HCT116 (cell line): Measurements from ENCODE around the gene NTSR1. TPM values are rescaled to one million over a fixed set of nuclear protein-coding genes. Genes with fewer than 3 reads are reported as not detected.

Source experiments
- ATAC-seq: fragments of 200-7000 bp; cut with Tn5 transposase; 2 replicates; pipeline ENCODE4 v1.9.1; 2020; ENCODE audit warnings: mild to moderate bottlenecking, moderate library complexity
- BruUV-seq: library from RNA; stranded (reverse); fragments of 400-500 nt; replicated peaks from 2 replicates; lab custom pipeline; 2021; lab: Mats Ljungman, UMichigan
- CTCF ChIA-PET: fragments of 300-600 bp; sonication (Branson Sonifier 250); formaldehyde crosslinking; loops from one replicate; lab custom pipeline; 2021; ENCODE audit warnings: antibody characterized with exemption; lab: Charles Lee
- POLR2A ChIA-PET: fragments of 300-600, 350-600 bp; sonication (Branson Sonifier 250); formaldehyde crosslinking; loops from one replicate; lab custom pipeline; 2021; ENCODE audit warnings: antibody characterized with exemption; lab: Charles Lee
- RAD21 ChIA-PET, 2 experiments: fragments of 300-600 bp; sonication (Branson Sonifier 250); formaldehyde crosslinking; loops; one replicate each; lab custom pipeline; 2023; ENCODE audit warnings: low total read pairs in 2 of 2; ENCODE audit not compliant: uncharacterized antibody in 2 of 2, unreplicated experiment in 2 of 2, low non-redundant PET in 1 of 2; lab: Charles Lee
- DNase-seq: peaks from one replicate; pipeline ENCODE4 v3.0.0-alpha.2; 2010; ENCODE audit warnings: low read depth, low spot score
- H2AFZ ChIP-seq: fragments of 200-600 bp; shearing (Covaris generic), sonication (generic); 2 replicates; pipeline ENCODE4 v1.6.1; 2017; ENCODE audit warnings: low read depth, mixed run types, mixed read lengths, antibody characterized with exemption, low read length; ENCODE audit not compliant: poor library complexity, severe bottlenecking
- H3K27ac ChIP-seq: 2 replicates; pipeline ENCODE4 v1.5.1; 2012; ENCODE audit warnings: low read depth, low read length
- H3K27me3 ChIP-seq: fragments of 200-600 bp; sonication (generic); 2 replicates; pipeline ENCODE4 v1.6.1; 2016; ENCODE audit warnings: mixed run types, low read length, mixed read lengths; ENCODE audit not compliant: insufficient read depth
- H3K36me3 ChIP-seq, 2 experiments: fragments of 200-500 bp in 1 of 2; fragments of 200-600 bp in 1 of 2; sonication (Bioruptor generic) in 1 of 2; sonication (generic) in 1 of 2; 2 replicates each; pipeline versions ENCODE4 v1.5.1 to v1.6.1; 2014 to 2016; ENCODE audit warnings: low read length in 2 of 2, inconsistent platforms in 1 of 2, mixed read lengths in 1 of 2, mixed run types in 1 of 2; ENCODE audit not compliant: insufficient read depth in 2 of 2, control insufficient read depth in 1 of 2
- H3K4me1 ChIP-seq, 2 experiments: fragments of 200-600 bp in 1 of 2; sonication (generic) in 1 of 2; 2 replicates each; pipeline versions ENCODE4 v1.5.1 to v1.6.1; 2012 to 2017; ENCODE audit warnings: low read length in 2 of 2, inconsistent platforms in 1 of 2, mild to moderate bottlenecking in 1 of 2, mixed read lengths in 1 of 2, mixed run types in 1 of 2, moderate library complexity in 1 of 2; ENCODE audit not compliant: insufficient read depth in 2 of 2, control insufficient read depth in 1 of 2
- H3K4me2 ChIP-seq: fragments of 200-600 bp; sonication (generic); 2 replicates; pipeline ENCODE4 v1.6.1; 2017; ENCODE audit warnings: mixed run types, low read length, mixed read lengths
- H3K4me3 ChIP-seq, 2 experiments: fragments of 200-600 bp in 1 of 2; sonication (generic) in 1 of 2; replicated peaks in 1 of 2; 2 replicates each; pipeline ENCODE4 v1.5.1; 2011 to 2016; ENCODE audit warnings: low read length in 2 of 2, control low read depth in 1 of 2, low read depth in 1 of 2, mild to moderate bottlenecking in 1 of 2, mixed read lengths in 1 of 2, mixed run types in 1 of 2
- H3K79me2 ChIP-seq: fragments of 200-600 bp; sonication (generic); 2 replicates; pipeline ENCODE4 v1.6.1; 2017; ENCODE audit warnings: mild to moderate bottlenecking, mixed run types, low read length, moderate library complexity, mixed read lengths; ENCODE audit not compliant: insufficient read depth
- H3K9ac ChIP-seq: fragments of 200-600 bp; sonication (generic); 2 replicates; pipeline ENCODE4 v1.6.1; 2016; ENCODE audit warnings: low read length, mixed read lengths
- H3K9me2 ChIP-seq: fragments of 200-600 bp; sonication (generic), shearing (Covaris generic); 2 replicates; pipeline ENCODE4 v1.6.1; 2017; ENCODE audit warnings: mixed run types, mild to moderate bottlenecking, moderate library complexity; ENCODE audit not compliant: insufficient read depth
- H3K9me3 ChIP-seq, 2 experiments: fragments of 200-500 bp in 1 of 2; fragments of 200-600 bp in 1 of 2; sonication (Bioruptor generic) in 1 of 2; sonication (generic) in 1 of 2; 2 replicates each; pipeline ENCODE4 v1.6.1; 2014 to 2017; ENCODE audit warnings: low read length in 2 of 2, mixed read lengths in 2 of 2, inconsistent platforms in 1 of 2, low read depth in 1 of 2, mild to moderate bottlenecking in 1 of 2, mixed run types in 1 of 2, moderate library complexity in 1 of 2; ENCODE audit not compliant: control insufficient read depth in 1 of 2, insufficient read depth in 1 of 2
- H4K20me1 ChIP-seq: fragments of 200-600 bp; sonication (generic), shearing (Covaris generic); 2 replicates; pipeline ENCODE4 v1.6.1; 2017; ENCODE audit warnings: mixed run types, mild to moderate bottlenecking, moderate library complexity; ENCODE audit not compliant: insufficient read depth
- CBX3 ChIP-seq: IDR thresholded peaks from 2 replicates; pipeline ENCODE4 v1.6.1; 2012; ENCODE audit warnings: low read depth
- CEBPB ChIP-seq: IDR thresholded peaks from 2 replicates; pipeline ENCODE4 v1.6.1; 2012; ENCODE audit warnings: low read depth
- EGR1 ChIP-seq: IDR thresholded peaks from 2 replicates; pipeline ENCODE4 v1.6.1; 2012; ENCODE audit warnings: low read depth
- ELF1 ChIP-seq: IDR thresholded peaks from 2 replicates; pipeline ENCODE4 v1.6.1; 2012; ENCODE audit warnings: low read depth, borderline replicate concordance
- EZH2phosphoT487 ChIP-seq: fragments of 200-600 bp; IDR thresholded peaks from 2 replicates; pipeline ENCODE4 v1.6.1; 2018; ENCODE audit warnings: antibody characterized with exemption, borderline replicate concordance
- FOSL1 ChIP-seq: IDR thresholded peaks from 2 replicates; pipeline ENCODE4 v1.6.1; 2012; ENCODE audit warnings: low read depth
- JUND ChIP-seq: IDR thresholded peaks from 2 replicates; pipeline ENCODE4 v1.6.1; 2012
- POLR2A ChIP-seq: IDR thresholded peaks from 2 replicates; pipeline ENCODE4 v1.7.0; 2011; ENCODE audit warnings: borderline replicate concordance; ENCODE audit not compliant: insufficient read depth, insufficient read length; ENCODE audit errors: extremely low read depth
- RAD21 ChIP-seq: IDR thresholded peaks from 2 replicates; pipeline ENCODE4 v1.6.1; 2012; ENCODE audit warnings: low read depth, mild to moderate bottlenecking
- SRF ChIP-seq: IDR thresholded peaks from 2 replicates; pipeline ENCODE4 v1.6.1; 2012; ENCODE audit warnings: low read depth
- intact Hi-C: fragments of 100-400 bp; cut with micrococcal nuclease; formaldehyde crosslinking; loops from 2 replicates; pipeline ENCODE4 v1.10.0; 2022
- total RNA-seq: library from RNA; stranded (reverse); gene quantifications from one replicate; pipeline ENCODE4 v1.2.1, GENCODE V29; 2021; ENCODE audit not compliant: unreplicated experiment
- TF ChIP-seq, protein P1 (sequence below): IDR thresholded peaks from 2 replicates; pipeline ENCODE4 v1.6.1; 2011; ENCODE audit warnings: mild to moderate bottlenecking, low read length, moderate library complexity; ENCODE audit not compliant: insufficient replicate concordance; ENCODE audit errors: extremely low read depth
- TF ChIP-seq, protein P2 (sequence below): IDR thresholded peaks from 2 replicates; pipeline ENCODE4 v1.6.1; 2012; ENCODE audit warnings: low read depth

NTSR1 gene
- total RNA-seq, 1 experiment from 2014 or later: 187 TPM

DNA sequence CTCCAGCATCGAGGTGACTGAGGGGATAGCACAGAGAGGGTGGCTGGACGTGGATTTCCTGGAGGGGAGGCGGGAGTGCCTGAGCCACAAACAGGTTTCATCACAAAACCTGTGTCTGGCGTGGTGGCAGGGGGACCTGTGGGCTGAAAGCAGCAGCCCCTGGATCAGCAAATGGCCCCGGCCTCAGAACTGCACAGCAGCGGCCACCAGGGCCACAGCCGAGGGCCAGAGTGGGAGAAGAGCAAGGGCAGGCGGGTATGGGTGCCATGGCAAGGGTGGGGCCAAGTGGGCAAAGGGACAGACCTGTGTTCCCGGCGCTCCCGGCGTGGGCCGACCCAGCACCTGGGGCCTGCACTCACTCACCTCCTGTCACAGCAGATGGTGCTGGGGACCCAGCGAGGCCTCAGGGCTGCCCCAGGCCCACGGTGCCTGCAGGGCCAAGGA, 19.0 kb downstream of the NTSR1 start:
- Histone ChIP-seq H3K36me3 (peaks cover 19 to 84% of the 10 kb centered on the region in 2 experiments), H3K4me2 (no peak overlapping the region), H2AFZ (no peak overlapping the region), H3K9me2 (no peaks in the 10 kb centered on the region), H3K79me2 (peaks cover 100% of the 10 kb centered on the region), H3K27me3 (no peaks in the 10 kb centered on the region), H4K20me1 (peaks cover 21% of the 10 kb centered on the region; the same call in 1 of the 2 replicates), H3K4me3 (no peak overlapping the region), H3K9me3 (no peaks in the 10 kb centered on the region), H3K9ac (no peak overlapping the region), H3K4me1 (peaks cover 21 to 98% of the 10 kb centered on the region in 2 experiments), H3K27ac (peak overlapping the region; percentile 34; the same call in 1 of the 2 replicates)
- RAD21 ChIA-PET: no interaction called here
- intact Hi-C loops: no loop called here
- DNase-seq: no peak
- ATAC-seq: peak; percentile 9; the same call in 1 of the 2 replicates
- no peak for TF ChIP-seq JUND
- TF ChIP-seq, protein P1, sequence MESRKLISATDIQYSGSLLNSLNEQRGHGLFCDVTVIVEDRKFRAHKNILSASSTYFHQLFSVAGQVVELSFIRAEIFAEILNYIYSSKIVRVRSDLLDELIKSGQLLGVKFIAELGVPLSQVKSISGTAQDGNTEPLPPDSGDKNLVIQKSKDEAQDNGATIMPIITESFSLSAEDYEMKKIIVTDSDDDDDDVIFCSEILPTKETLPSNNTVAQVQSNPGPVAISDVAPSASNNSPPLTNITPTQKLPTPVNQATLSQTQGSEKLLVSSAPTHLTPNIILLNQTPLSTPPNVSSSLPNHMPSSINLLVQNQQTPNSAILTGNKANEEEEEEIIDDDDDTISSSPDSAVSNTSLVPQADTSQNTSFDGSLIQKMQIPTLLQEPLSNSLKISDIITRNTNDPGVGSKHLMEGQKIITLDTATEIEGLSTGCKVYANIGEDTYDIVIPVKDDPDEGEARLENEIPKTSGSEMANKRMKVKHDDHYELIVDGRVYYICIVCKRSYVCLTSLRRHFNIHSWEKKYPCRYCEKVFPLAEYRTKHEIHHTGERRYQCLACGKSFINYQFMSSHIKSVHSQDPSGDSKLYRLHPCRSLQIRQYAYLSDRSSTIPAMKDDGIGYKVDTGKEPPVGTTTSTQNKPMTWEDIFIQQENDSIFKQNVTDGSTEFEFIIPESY: no peak
- TF ChIP-seq EZH2phosphoT487: no peak
- TF ChIP-seq RAD21: no peak
- no peak for TF ChIP-seq CEBPB
- no peak for TF ChIP-seq ELF1
- TF ChIP-seq, protein P2, sequence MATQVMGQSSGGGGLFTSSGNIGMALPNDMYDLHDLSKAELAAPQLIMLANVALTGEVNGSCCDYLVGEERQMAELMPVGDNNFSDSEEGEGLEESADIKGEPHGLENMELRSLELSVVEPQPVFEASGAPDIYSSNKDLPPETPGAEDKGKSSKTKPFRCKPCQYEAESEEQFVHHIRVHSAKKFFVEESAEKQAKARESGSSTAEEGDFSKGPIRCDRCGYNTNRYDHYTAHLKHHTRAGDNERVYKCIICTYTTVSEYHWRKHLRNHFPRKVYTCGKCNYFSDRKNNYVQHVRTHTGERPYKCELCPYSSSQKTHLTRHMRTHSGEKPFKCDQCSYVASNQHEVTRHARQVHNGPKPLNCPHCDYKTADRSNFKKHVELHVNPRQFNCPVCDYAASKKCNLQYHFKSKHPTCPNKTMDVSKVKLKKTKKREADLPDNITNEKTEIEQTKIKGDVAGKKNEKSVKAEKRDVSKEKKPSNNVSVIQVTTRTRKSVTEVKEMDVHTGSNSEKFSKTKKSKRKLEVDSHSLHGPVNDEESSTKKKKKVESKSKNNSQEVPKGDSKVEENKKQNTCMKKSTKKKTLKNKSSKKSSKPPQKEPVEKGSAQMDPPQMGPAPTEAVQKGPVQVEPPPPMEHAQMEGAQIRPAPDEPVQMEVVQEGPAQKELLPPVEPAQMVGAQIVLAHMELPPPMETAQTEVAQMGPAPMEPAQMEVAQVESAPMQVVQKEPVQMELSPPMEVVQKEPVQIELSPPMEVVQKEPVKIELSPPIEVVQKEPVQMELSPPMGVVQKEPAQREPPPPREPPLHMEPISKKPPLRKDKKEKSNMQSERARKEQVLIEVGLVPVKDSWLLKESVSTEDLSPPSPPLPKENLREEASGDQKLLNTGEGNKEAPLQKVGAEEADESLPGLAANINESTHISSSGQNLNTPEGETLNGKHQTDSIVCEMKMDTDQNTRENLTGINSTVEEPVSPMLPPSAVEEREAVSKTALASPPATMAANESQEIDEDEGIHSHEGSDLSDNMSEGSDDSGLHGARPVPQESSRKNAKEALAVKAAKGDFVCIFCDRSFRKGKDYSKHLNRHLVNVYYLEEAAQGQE: no peak
- no peak for TF ChIP-seq EGR1
- no peak for TF ChIP-seq FOSL1
- no peak for TF ChIP-seq CBX3
- TF ChIP-seq POLR2A: no peak
- no peak for TF ChIP-seq SRF
- no TSS peak for BruUV-seq
- POLR2A ChIA-PET: no interaction called here
- CTCF ChIA-PET: no interaction called here
